ENCODE data around the gene RNF13.
"Not testable (repeated sequence)": the region's sequence is repeated elsewhere in the genome, so short reads cannot be mapped to it uniquely, and the experiment has no call there.

The RNF13 gene

DNA sequence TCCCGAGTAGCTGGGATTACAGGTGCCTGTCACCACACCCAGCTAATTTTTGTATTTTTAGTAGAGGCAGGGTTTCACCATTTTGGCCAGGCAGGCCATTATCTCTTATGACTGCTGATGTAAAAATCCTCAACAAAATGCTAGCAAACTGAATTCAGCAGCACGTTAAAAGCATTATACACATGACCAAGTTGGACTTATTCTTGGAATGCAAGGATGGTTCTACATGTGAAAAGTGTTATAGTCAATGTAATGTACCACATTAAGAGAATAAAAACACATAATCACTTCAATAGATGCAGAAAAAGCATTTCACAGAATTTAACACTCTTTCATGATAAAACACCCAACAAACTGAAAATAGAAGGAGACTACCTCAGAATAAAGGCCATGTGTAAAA lies 20.2 kb downstream of the RNF13 start:
- no peak for ATAC-seq (replicated peaks)
- no peak for DNase-seq
- Mint-ChIP-seq H3K4me1 (ENCODE audit: low read depth in 2 of 2) (peaks cover 2 to 11% of the 10 kb centered on the region in 2 donors), H3K27me3 (no peaks in the 10 kb centered on the region), H3K9me3 (peaks cover 3 to 13% of the 10 kb centered on the region in 2 donors), H3K4me3 (no peak overlapping the region), H3K27ac (no peak overlapping the region), H3K36me3 (ENCODE audit: insufficient read depth) (no peaks in the 10 kb centered on the region)

DNA sequence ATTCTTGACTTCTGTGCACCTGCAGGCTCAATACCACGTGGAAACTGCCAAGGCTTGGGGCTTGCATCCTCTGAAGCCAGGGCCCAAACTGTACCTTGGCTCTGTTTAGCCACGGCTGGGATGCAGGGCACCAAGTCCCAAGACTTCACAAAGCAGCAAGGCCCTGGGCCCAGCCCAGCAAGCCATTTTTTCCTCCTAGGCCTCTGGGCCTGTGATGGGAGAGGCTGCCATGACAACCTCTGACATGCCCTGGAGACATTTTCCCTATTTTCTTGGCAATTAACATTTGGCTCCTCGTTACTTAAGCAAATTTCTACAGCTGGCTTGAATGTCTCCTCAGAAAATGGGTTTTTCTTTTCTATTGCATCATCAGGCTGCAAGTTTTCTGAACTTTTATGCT lies 25.5 kb downstream of the RNF13 start:
- not testable (repeated sequence) for H3K36me3 Mint-ChIP-seq (ENCODE audit: insufficient read depth); H3K27me3 Mint-ChIP-seq; DNase-seq; H3K4me3 Mint-ChIP-seq; H3K27ac Mint-ChIP-seq; ATAC-seq (replicated peaks)
- H3K4me1 Mint-ChIP-seq (ENCODE audit: low read depth in 2 of 2): peaks cover 22 to 25% of the 10 kb centered on the region in 2 donors
- peaks cover 3 to 13% of the 10 kb centered on the region in 2 donors for H3K9me3 Mint-ChIP-seq

- not testable (repeated sequence) for ATAC-seq (replicated peaks); H3K27me3 Mint-ChIP-seq; H3K36me3 Mint-ChIP-seq (ENCODE audit: insufficient read depth); H3K27ac Mint-ChIP-seq; DNase-seq; H3K4me3 Mint-ChIP-seq
- H3K4me1 Mint-ChIP-seq (ENCODE audit: low read depth in 2 of 2): peaks cover 25 to 32% of the 10 kb centered on the region in 2 donors
- H3K9me3 Mint-ChIP-seq: peaks cover 3 to 11% of the 10 kb centered on the region in 2 donors
Measured at GRCh38 chr3:149839469-149839868, 26.5 kb downstream of the RNF13 start.

DNA sequence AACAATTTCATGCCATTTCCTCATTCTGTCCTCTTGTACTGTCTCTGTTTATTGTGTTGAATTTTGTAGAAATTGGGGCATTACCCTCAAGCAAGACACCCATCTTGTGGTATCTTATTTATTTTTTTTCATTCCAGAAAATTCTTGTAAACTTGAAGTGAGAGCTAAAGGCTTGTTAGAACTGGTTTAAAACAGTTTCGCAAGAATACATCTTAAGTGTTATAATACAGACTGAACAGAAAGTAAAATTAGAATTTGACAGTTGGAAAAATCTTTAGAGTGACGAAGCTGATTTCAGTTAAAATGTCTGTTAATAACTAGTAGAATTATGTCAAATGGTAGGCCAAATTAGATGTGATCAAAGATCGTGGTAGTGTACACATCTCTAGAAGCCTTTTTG lies 26.9 kb downstream of the RNF13 start:
- no peak overlapping the region for H3K4me3 Mint-ChIP-seq
- H3K9me3 Mint-ChIP-seq: peaks cover 3 to 7% of the 10 kb centered on the region in 2 donors
- DNase-seq (no peak), ATAC-seq (replicated peaks) (no peak)
- no peaks in the 10 kb centered on the region for H3K36me3 Mint-ChIP-seq (ENCODE audit: insufficient read depth)
- H3K4me1 Mint-ChIP-seq (ENCODE audit: low read depth in 2 of 2): peaks cover 28 to 36% of the 10 kb centered on the region in 2 donors
- no peaks in the 10 kb centered on the region for H3K27me3 Mint-ChIP-seq
- H3K27ac Mint-ChIP-seq: no peak overlapping the region

DNA sequence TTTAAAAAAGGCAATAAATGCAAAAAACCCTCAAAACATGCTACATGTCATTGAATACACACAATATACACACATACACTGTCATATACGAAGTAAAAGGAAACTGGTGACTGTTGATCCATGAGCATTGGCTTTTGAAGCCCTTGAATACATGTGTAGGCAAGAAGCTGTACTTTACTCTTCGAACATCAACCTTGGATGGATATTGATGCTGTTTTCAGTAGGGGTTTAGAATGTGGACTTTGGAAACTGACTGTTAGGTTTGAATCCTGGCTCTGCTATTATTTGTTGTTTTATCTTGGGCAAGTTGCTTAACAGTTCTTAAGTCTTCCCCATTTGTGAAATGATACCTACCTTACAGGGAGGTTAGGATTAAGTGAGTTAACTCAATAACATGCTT lies 30.5 kb downstream of the RNF13 start:
- Mint-ChIP-seq H3K4me1 (ENCODE audit: low read depth in 2 of 2) (peaks cover 36 to 43% of the 10 kb centered on the region in 2 donors), H3K36me3 (ENCODE audit: insufficient read depth) (no peaks in the 10 kb centered on the region), H3K27me3 (no peaks in the 10 kb centered on the region), H3K27ac (peak overlapping the region in 1 of 2 donors; percentile 9), H3K9me3 (no peaks in the 10 kb centered on the region), H3K4me3 (no peak overlapping the region)
- ATAC-seq (replicated peaks): no peak
- no peak for DNase-seq

DNA sequence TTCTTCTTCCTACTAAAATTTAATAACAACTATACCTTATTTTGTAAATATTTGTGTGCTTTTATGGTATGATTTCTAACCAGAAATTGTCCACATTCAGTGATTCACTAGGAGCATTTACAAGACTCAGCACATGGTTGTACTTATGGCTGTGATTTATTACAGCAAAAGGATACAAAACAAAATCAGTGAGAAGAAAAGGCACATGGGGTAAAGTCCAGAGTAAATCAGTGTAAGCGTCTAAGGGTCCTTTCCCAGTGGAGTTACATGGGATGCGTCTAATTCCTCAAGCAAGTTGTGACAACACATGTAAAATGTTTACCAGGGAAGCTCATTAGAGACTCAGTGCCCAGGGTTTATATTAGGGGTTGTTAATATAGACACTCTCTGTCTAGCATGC lies 31.1 kb downstream of the RNF13 start:
- no peak for ATAC-seq (replicated peaks)
- no peak for DNase-seq
- Mint-ChIP-seq H3K4me1 (ENCODE audit: low read depth in 2 of 2) (peaks cover 37 to 46% of the 10 kb centered on the region in 2 donors), H3K27ac (peak overlapping the region in 1 of 2 donors; percentile 9), H3K27me3 (no peaks in the 10 kb centered on the region), H3K4me3 (no peak overlapping the region), H3K9me3 (no peaks in the 10 kb centered on the region), H3K36me3 (ENCODE audit: insufficient read depth) (no peaks in the 10 kb centered on the region)

- peaks cover 5% of the 10 kb centered on the region for H3K36me3 Mint-ChIP-seq (ENCODE audit: insufficient read depth)
- no peaks in the 10 kb centered on the region for H3K27me3 Mint-ChIP-seq
- ATAC-seq (replicated peaks) (no peak), DNase-seq (no peak)
- peaks cover 26 to 40% of the 10 kb centered on the region in 2 donors for H3K4me1 Mint-ChIP-seq (ENCODE audit: low read depth in 2 of 2)
- no peaks in the 10 kb centered on the region for H3K9me3 Mint-ChIP-seq
- H3K4me3 Mint-ChIP-seq: no peak overlapping the region
- H3K27ac Mint-ChIP-seq: peak overlapping the region in 1 of 2 donors; percentile 54
Measured at GRCh38 chr3:149845570-149846244, 32.7 kb downstream of the RNF13 start.

- H3K9me3 Mint-ChIP-seq: no peaks in the 10 kb centered on the region
- ATAC-seq (replicated peaks): no peak
- H3K27me3 Mint-ChIP-seq: no peaks in the 10 kb centered on the region
- H3K36me3 Mint-ChIP-seq (ENCODE audit: insufficient read depth): peaks cover 14% of the 10 kb centered on the region
- peak overlapping the region in 1 of 2 donors; percentile 17 for H3K27ac Mint-ChIP-seq
- no peak for DNase-seq
- peaks cover 19 to 37% of the 10 kb centered on the region in 2 donors for H3K4me1 Mint-ChIP-seq (ENCODE audit: low read depth in 2 of 2)
- no peak overlapping the region for H3K4me3 Mint-ChIP-seq
Measured at GRCh38 chr3:149848238-149848637, 35.2 kb downstream of the RNF13 start.

GRCh38 chr3:149848688-149849087 lies 35.7 kb downstream of the RNF13 start:
- Mint-ChIP-seq H3K4me3 (no peak overlapping the region), H3K27me3 (no peaks in the 10 kb centered on the region), H3K9me3 (no peaks in the 10 kb centered on the region), H3K27ac (peak overlapping the region in 1 of 2 donors; percentile 17), H3K4me1 (ENCODE audit: low read depth in 2 of 2) (peaks cover 18 to 35% of the 10 kb centered on the region in 2 donors), H3K36me3 (ENCODE audit: insufficient read depth) (peaks cover 18% of the 10 kb centered on the region)
- no peak for DNase-seq
- ATAC-seq (replicated peaks): no peak

DNA sequence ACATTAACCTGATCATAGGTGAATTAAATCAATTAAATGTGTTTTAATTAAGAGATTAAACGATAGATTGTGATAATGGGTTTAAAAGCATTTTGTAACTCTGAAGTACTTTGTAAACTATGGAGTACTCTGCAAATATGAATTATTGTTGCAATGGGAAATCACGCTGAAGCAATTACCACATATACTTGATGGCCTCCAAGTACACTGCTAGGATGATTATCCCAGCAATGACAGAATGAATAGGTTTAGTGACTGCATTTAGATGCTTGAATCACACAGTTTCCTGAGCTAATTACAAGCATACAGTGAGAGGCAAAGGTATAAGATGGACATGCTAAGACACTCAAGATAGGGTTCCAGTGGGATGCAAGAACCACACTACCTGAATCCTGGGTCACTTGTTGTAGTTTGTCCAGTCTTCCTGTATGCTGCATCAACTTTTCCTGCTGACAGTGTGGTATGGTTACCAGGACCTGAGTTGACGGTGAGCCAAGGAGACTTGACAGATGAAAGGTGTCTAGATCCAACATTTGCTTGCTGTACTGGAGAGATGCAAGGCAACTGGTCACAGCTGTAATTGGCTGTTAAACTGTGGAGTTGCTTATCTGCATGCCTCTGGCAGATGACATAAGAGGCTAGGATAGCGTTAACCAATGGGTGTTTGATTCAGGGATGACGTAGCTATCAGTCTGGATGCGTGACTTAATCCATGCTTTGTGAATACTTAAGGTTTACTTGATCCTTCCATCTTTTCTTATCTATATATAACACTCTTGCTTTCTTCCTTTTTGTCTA lies 38.0 kb downstream of the RNF13 start:
- H3K4me3 Mint-ChIP-seq: no peak overlapping the region
- DNase-seq (no peak), ATAC-seq (replicated peaks) (no peak)
- H3K27ac Mint-ChIP-seq: peak overlapping the region in 1 of 2 donors; percentile 9
- peaks cover 0 to 1% of the 10 kb centered on the region in 2 donors for H3K9me3 Mint-ChIP-seq
- H3K4me1 Mint-ChIP-seq (ENCODE audit: low read depth in 2 of 2): peaks cover 12 to 27% of the 10 kb centered on the region in 2 donors
- peaks cover 36% of the 10 kb centered on the region for H3K36me3 Mint-ChIP-seq (ENCODE audit: insufficient read depth)
- no peaks in the 10 kb centered on the region for H3K27me3 Mint-ChIP-seq

DNA sequence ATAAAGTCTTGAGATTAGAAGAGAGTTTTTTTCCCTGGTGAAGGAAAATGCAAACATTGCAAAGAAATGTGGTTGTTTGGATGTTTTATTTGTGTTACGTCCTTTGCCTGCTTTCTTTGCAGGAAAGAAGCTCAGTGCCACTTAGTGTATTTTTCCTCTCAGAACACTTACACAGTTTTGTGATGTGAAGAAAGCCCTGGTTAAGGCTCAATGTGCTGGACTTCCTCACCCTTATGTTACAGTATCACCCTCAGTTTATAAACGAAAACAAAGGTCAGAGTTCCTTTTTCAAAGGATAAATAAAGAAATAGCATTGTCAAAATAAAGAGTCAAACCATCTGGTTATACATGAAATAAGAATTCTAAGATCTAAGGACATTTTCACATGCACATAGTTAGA lies 45.9 kb downstream of the RNF13 start:
- Mint-ChIP-seq H3K27me3 (no peaks in the 10 kb centered on the region), H3K36me3 (ENCODE audit: insufficient read depth) (peaks cover 23% of the 10 kb centered on the region), H3K9me3 (peaks cover 0 to 1% of the 10 kb centered on the region in 2 donors), H3K27ac (peak overlapping the region in 1 of 2 donors; percentile 26), H3K4me3 (no peak overlapping the region), H3K4me1 (ENCODE audit: low read depth in 2 of 2) (peaks cover 3 to 24% of the 10 kb centered on the region in 2 donors)
- ATAC-seq (replicated peaks) (no peak), DNase-seq (no peak)

GRCh38 chr3:149860881-149861280 lies 47.9 kb downstream of the RNF13 start:
- DNase-seq: no peak
- no peak for ATAC-seq (replicated peaks)
- Mint-ChIP-seq H3K9me3 (no peaks in the 10 kb centered on the region), H3K4me1 (ENCODE audit: low read depth in 2 of 2) (peaks cover 5 to 22% of the 10 kb centered on the region in 2 donors), H3K4me3 (no peak overlapping the region), H3K36me3 (ENCODE audit: insufficient read depth) (peaks cover 8% of the 10 kb centered on the region), H3K27me3 (no peaks in the 10 kb centered on the region), H3K27ac (no peak overlapping the region)

DNA sequence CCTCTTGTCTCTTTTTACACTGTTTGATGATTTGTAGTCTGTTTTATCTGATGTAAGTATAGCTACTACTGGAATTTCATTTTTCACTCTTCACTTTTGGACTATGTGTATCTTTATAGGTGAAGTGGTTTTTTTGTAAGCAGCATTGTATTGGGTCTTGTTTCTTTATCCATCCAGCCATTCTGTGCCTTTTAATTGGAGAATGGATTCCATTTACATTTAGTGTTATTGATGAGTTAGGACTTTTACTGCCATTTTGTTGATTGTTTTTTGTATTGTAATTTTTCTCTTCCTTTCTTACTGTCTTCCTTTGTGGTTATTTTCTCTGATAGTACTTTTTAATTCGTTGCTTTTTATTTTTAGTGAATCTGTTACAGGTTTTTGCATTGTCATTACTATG lies 54.5 kb downstream of the RNF13 start:
- ATAC-seq (replicated peaks): no peak
- Mint-ChIP-seq H3K9me3 (peaks cover 0 to 14% of the 10 kb centered on the region in 2 donors), H3K27ac (no peak overlapping the region), H3K27me3 (no peaks in the 10 kb centered on the region), H3K4me3 (no peak overlapping the region), H3K36me3 (ENCODE audit: insufficient read depth) (peaks cover 4% of the 10 kb centered on the region), H3K4me1 (ENCODE audit: low read depth in 2 of 2) (peaks cover 10 to 33% of the 10 kb centered on the region in 2 donors)
- no peak for DNase-seq

- no peaks in the 10 kb centered on the region for H3K27me3 Mint-ChIP-seq
- peaks cover 4% of the 10 kb centered on the region for H3K36me3 Mint-ChIP-seq (ENCODE audit: insufficient read depth)
- no peak for ATAC-seq (replicated peaks)
- peaks cover 11 to 32% of the 10 kb centered on the region in 2 donors for H3K4me1 Mint-ChIP-seq (ENCODE audit: low read depth in 2 of 2)
- no peak overlapping the region for H3K27ac Mint-ChIP-seq
- H3K4me3 Mint-ChIP-seq: no peak overlapping the region
- DNase-seq: no peak
- peaks cover 0 to 12% of the 10 kb centered on the region in 2 donors for H3K9me3 Mint-ChIP-seq
Measured at GRCh38 chr3:149871855-149872254, 58.8 kb downstream of the RNF13 start.
